NCI-H2081 (cell line): Measurements from ENCODE around the gene NUMA1.

Source experiments
- DNase-seq, 2 experiments: peaks; one replicate each; lab custom pipeline; 2025; lab: John Stamatoyannopoulos, UW

NUMA1 gene

DNA sequence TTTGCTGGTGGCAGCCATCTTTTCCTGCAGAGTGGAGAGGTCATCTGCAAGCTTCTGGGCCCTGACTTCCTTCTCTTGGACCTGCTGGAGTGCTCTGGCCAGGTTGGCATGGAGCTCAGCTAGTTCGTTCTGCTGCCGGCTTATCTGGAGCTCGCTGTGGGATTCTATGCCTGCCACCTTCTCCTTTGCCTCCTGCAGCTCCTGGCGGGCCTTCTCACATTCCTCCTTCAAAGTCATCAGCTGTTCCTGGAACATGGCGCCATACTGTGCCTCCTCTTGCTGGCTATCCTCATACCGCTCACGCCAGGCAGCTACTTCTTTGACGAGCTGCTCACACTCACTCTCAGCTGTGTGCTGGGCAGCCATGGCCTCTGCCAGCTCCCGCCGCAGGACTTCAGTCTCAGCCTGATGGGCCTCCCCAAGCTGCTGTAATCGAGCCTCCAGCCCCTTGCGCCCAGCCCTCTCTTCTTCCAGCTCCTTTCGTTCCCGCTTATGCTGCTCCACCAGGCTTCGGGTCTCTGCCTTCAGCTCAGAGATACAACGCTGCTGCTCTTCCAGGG is 65.5 kb downstream of the NUMA1 start:
- no peak for DNase-seq

DNA sequence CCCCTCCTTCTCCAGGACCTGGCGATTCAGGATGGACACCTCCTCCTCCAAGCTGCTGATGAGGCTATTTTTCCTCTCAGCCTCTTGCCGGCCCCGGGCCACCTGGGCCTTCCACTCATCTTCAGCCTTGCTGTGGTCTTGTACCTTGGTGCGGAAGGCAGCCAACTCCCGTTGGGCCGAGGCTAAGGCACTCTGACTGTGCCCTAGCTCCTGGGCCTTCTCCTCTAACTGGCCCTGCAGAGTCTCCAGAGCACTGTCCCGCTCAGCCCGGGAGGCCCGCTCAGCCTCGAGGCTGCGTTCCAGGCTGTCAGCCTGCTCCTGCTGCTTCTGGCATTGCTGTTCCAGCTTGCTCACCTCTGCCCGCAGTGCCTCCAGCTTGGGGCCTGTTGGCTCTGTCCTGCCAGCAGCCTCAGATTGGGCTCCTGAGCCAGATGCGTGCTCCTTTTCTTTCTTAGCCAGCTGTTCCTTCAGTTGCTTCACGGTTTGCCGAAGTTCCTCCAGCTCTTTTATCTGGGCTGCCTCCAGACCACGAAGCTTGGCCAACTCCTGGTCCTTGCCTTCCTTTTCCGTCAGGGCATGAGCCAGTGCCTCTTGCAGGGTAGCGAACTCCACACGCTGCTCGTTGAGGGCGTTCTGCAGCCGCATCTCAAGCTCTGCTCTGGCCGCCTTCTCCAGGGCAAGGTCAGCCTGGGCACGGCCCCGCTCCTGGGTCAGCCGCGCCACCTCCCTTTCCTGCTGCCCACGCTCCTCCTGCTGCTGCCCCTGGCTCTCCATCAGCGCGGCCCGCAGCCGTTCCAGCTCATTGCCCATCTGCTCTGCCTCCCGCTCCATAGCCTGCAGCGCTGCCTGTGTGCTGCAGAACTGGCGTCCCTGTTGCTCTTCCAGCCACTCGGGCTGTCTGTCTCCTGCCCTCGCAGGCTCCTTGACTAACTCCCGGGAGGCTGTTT is 66.3 kb downstream of the NUMA1 start:
- DNase-seq: peak in 1 of 2 experiments; percentile 10

DNA sequence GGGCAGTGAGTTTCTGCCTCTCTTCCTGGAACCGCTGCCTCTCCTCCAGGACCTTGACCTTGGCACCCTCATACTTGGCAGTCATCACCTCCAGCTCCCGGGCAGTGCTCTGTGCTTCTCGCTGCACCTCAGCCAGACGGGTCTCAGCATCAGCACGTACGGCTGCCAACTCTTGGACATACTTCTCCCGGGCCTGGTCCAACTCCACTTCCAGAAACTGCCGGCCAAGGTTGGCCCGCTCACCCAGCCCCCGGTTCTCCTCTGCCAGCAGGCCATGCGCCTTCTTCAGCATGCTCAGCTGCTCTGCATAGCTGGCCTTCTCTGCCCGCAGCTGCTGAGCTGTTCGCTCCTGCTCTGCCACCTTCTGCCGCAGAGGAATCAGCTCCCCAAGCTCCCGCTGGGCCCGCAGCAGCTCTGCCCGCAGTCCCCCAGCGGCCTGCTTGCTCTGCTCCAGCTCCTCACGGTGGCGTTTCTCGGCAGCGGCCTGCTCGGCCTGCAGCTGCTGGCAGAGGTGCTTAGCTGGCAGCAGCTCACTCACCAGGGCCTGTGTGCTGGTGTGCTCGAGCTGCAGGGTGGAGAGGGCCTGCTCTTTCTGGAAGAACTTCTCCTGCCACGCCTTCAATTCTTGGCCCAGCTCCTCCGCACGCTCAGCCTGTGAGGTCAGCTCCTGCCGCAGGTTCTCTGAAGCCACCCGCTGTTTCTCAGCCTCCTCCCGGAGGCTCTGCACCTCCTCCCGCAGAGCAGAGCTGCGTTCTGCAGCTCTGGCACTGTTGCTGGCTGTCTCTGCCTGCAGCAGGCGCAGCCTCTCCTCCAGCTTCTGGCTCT is 67.2 kb downstream of the NUMA1 start:
- no peak for DNase-seq

DNA sequence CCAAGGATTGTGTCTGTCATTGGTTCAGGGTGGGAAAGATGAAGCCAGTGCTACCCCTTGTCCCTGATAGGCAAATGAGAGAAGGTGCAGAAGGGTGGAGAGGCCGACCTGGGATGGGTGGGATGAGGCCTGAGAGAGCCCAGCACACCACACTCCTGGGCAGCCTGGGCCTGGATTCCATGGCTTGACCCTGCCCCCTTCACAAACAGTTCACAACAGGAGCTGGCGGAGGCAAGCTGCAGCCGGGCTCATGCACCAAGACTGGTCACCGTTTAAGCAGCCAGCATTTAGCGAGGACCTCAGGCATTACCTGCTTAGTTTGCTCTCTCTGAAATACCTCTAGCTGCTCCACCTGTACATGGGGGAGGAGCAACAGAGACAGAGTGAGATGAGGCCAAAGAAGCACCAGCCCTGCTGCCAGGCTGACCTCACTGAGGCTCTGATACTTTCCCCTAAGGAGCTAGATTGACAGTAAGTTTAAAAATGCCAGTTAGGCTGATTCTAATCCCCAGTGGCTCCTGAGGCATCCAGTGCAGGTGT is 68.2 kb downstream of the NUMA1 start:
- DNase-seq: no peak

DNA sequence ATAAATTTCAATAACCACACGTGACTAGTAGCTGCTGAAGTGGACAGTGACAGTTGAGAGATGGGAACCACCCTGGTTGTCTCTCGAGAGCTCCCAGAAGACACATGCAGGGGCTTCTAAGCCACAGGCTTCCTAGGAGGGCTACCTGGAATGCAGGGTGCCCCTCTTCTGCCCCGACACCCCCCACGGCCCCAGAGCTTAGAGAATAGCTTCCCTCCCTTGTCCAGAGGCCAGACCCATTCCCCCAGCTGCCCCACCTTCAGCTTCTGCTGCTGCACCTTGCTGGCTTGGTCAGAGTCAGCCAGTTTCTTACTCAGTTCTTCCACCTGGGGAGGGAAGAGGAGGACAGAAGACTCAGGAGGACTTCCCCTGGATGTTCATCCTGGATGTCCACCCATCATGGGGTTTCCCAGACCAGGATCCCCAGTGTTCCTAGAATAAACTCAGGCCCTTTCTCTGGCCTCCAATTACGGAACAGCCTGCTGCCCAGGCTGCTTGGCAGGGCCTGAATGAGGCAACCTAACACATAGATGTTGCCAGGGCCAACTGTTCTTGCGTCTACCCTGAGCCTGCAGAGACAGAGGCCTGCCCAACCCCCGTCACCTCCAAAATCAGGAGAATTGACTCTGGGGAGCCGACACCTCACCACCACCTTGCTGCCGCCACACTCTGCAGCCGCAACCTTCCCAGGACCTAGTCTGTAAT is 69.7 kb downstream of the NUMA1 start:
- no peak for DNase-seq

DNA sequence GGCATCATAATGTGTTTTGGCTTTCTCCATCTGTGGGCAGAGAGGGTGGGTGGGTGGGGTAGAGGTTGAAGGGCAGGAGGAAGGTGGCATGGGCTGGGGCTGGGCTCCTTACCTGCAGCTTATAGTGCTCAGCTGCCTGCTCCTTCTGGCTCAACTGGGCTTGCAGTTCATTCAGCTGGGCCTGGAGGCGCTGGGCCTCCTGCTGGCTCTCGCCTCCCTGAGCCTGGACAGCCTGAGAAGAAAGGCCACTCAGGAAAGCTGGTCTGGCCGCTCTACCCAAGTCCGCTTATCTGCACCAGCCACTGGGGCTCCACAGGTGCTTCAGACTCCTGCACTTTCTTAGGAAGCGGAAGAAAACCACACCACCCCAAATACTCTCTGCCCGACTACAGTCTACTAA is 71.2 kb downstream of the NUMA1 start:
- DNase-seq: no peak

DNA sequence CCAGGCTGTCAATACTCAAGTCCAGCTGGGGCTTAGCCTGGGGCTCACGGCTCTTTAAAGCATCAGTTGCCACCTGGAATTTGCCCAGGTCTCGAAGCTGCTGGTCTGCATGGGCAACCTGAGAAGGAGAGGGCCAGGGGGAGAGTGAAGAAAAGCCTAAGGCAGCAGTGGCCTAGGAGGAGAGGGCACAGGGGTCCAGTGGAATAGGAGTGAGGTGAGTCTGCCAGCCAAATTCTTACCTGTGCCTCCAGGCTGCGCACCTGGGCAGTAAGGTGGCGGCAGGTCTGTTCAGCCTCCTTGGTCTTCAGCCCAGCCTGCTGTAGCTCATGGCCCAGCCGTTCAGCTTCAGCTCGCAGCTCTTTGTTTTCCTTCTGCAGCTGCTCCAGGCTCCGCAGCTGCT is 71.6 kb downstream of the NUMA1 start:
- DNase-seq: no peak

DNA sequence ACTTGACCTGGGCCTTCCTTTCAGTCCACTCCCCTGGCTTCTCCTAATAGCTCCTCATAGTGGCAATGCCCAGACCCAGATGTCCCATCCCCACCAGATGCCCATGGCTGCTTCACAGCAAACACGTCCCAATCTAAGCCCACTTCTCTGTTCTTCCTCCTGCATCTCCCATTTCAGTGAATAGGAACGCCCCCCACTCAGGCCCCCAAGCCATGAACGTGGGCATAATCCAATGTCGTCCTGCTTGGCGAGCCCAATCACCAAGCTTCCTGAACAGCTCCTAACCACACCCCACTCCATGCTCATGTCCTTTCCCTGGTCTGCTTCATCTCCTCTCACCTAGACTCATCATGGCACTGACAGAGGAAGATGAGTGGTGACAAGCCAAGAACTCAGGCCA is 72.8 kb downstream of the NUMA1 start:
- DNase-seq: no peak

DNA sequence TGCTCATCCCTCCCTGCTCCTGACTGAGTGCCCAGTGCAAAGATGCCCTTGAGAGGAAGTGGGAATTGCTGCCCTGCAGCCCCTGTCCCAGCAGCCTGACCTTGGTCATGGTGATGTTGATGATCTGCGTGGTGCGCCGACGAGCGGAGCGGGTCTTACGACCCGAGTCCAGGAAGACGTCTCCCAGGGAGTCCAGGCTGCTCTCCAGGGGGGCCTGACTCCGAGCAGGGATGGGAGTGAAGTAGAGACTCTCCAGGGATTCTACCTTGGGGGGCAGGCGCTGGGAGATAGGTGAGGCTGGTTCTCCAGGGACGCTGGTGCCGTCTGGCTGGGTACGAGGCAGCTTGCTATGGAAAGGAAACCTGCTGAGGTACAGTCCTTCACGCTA is 73.3 kb downstream of the NUMA1 start:
- DNase-seq: no peak

DNA sequence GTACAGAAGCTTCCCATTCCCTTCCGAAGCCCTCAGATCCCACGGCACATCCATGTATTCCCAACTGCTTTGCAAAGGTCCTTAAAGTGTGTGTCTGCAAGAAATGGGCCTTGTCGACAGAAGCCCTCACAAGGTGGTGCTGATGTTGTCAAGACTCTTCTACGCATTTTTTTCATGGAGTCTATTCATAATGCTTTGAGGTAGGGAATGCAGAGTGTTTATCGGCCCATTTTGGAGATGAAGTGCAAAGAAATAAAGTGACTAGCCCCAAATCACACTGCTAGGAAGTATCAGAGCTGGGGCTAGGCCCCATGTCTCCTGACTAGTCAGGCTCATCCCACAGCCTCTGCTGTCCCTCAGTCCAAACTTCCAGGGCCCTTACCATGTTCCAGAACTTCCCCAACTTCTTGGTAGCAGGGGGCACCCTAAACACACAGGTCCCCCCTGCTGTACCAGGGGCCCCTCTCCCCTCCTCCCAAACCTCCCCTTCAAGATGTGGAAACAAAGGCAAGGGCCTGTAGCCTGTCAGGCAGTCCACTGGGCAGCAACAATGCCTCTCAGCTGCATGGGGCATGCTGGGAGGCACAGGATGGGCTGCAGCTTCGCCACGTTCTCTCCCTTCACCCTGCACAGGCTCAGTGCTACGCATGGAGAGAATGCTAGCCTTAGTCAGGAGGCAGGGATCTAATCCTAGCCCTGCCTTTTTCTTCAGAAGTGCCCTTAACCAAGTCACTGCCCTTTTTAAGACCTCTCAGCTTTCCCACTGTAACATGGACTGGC is 73.8 kb downstream of the NUMA1 start:
- DNase-seq: no peak

DNA sequence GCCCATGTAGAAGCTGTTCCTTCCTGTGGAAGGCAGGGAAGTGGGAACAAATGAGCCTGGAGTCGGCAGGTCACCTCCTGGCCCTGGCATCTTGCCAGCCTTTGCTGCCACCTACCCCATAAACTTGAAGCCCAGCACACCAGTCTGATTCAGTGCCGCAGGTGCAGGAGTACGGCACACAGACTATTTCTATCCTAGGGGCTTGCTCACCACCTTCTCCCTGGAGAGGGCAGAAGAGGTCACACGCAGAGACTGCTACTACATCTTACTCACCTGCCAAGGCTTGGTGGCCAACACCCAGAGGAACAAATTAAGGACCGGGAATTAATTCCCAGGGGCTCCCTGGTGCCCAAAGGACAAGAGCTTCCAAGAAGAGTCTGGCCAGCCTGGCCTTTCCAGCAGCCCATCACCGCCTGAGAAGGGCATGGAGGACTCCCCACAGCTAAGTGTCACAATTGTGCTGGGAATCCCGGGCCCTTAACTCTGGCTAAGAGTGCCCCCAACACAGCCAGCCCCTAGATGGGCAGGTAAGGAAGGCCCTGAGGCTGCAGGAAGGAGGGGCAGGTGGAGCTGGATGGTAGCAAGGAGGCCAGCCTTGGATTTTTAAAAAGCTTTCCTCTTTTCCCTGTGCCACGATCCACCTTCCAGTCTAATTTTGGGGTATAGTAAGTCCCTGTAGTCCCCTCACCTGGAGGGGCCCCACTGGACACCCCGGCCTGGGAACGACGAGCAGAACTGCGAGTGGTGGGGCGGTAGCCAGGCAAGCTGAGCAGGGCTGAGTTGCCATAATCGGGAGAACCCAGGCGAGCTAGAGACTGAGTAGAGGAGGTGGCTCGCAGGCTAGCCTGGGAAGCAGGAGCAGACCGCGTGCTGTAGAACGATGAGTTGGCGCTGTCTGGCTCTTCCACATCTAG is 74.7 kb downstream of the NUMA1 start:
- no peak for DNase-seq

DNA sequence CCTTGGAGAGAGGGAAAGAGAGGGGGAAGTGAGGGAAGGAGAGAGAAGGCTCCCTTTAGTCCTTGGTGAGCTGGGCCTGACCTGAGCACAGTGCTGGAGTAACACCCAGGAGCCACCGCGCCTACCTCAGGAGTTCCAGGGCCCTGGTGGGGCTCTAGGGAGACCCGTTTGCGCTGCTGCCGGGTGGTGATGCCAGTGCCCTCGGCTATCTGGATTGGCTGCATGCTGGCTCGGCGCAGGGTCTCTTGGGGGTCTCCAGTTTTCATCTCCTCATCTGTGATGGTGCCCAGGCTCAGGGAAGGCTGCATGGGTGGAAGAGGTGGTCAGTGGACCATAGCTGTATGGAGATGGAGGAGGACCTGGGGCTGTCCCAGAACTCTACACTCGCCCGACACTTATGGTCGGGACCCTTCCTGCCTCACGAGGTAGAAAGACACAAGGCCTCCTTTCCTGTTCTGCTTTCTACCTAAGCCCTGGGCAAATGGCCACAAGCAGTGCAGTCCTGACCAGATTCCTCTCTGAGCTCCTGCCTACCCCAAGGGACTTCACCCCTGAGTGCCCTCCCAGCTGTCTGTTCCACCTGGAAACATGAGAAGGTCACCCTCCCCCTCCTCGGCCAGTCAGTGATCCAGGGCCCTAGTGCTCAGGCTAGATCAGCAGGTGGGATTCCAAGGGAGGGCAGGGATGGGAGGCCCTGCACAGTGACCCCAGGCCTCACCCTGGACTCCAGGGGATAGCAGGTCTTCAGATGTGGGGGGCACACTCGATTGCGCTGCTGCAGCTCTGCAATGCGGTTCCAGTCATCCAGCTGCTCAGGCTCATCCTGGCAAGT is 75.6 kb downstream of the NUMA1 start:
- no peak for DNase-seq

DNA sequence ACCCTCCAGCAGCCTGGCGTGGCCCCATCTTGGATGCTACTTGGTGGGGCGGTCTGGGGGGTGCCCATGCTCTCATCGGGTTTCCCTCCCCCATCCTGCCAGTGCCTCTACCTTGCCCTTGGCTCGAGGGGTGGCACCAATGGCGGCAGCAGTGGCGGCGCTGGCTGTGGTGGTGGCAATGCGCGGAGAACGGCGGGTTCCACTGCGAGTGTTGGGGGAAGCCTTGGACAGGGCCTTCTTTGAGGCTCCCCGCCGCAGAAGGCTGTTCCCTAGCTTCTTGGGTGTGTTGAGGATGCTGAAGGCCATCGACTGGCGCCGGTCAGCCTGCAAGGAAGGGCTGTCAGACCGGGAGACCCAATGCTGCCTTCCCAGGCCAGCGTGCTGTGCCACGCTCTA is 76.6 kb downstream of the NUMA1 start:
- no peak for DNase-seq

DNA sequence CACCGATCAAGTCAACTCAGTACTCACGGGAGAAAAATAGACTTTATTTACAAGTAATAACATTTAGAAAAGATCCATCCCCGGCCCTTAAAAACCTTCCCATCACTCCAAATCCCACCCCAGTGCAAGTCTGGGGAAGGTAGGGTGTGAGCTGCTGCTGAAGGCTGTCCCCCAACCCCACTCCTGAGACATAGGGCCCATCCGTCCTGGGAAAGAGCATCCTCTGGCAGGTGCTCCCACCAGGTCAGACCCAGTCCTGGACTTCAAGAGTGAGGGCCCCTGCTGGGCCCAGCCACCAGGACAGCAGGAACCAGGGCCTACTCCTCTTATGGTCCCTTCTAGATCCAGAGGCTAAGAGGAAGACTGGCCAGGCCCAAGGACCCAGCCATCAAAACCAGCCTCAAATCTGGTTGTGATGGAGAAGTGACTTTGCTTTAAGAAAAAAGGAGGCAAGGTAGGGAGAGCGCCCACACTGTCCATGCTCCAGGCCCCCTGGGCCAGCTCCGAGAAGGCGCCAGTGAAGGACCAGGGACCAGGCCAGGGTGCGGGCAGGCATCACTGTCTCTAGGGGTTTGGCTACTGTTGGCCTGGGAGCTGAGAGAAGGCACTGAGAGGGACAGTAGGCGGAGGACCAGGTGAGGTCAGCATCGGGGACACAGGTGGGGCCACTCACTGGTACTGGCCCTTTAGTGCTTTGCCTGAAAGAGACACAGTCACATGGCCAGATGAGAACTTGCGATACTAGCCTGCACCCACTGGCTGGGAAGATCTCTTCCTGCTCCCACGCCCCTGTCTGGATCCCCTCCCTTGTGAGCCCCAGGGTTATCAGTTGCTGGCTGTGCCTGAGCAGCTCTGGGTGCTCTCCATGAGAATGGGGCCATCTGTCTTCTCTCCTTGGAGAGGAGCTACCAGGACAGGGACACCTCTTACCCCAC is 77.2 kb downstream of the NUMA1 start:
- no peak for DNase-seq

DNA sequence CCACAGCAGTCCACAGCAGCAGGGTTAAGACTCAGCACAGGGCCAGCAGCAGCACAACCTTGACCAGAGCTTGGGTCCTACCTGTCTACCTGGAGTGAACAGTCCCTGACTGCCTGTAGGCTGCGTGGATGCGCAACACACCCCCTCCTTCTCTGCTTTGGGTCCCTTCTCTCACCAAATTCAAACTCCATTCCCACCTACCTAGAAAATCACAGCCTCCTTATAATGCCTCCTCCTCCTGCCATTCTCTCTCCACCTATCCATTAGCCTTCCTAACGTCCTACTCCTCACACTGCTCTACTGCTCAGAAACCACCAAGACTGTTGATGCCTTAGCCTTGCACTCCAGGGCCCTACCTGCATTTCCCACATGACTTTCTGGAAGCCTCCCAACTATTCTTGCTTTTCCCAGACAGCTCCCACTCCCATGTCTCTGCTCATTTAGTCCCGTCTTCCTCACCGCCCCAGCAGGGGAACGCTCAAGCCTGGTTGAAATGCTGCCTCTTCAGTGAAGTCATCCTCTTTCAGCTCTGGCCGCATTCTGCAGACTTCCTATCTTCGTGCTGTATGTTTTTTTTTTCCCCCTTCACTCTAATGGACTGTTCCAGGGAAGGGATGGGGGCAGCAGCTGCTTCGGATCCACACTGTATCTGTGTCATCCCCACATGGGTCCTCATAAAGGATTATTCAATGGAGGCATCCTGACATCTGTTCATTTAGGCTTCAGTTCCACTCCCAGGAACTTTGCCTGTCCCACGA is 78.3 kb downstream of the NUMA1 start:
- no peak for DNase-seq

DNA sequence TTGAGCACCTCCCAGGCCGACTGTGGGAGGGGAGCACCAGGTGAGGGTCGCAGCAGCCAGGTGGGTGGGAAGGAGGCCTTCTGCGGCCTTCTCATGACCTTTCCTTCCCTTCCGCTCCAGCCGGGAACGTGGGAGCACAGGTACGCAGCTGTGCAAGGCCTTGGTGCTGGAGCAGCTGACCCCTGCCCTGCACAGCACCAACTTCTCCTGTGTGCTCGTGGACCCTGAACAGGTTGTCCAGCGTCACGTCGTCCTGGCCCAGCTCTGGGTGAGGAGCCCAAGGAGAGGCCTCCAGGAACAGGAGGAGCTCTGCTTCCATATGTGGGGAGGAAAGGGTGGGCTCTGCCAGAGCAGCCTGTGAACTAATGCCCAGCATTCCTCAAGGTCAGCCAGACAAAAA is 79.1 kb downstream of the NUMA1 start:
- DNase-seq: no peak

DNA sequence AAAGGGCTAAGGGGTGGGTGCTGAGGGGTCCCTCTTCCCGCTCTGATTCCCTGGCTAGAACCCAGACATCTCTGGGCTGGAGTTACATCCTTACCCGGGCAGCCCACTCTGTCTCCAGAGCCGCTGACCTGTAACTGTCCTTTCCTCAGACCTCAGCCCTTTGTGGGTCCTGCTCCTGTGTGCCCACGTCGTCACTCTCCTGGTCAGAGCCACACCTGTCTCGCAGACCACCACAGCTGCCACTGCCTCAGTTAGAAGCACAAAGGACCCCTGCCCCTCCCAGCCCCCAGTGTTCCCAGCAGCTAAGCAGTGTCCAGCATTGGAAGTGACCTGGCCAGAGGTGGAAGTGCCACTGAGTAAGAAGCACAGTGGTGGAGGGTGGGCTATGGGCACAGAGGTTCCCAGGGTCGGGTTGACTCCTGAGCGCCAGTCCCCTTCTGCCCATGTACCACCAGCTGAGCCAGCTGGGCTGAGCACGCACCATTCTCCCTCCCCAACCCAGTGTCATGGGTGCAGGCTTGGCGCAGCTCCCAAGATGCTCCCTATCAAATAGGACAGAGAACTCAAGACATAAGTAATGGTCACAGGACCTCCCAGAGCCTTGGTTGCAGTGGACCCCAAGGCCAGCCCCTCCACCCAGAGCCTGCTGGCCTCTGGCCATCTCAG is 80.0 kb downstream of the NUMA1 start:
- DNase-seq: no peak
